Measurements from ENCODE around the gene SIK2. TPM values are rescaled to one million over a fixed set of nuclear protein-coding genes. Genes with fewer than 3 reads are reported as not detected.

Gene SIK2
- total and polyA plus RNA-seq, 9 of the 15 experiments (the other 6 are each of a cell fraction or from before 2014, with no cell fraction given) = 0.74 to 11.6 (median 3.8) TPM

- no peak for DNase-seq (ENCODE audit: extremely low read depth in 1 of 4, low spot score in 3 of 4)
- Histone ChIP-seq H3K79me2 (ENCODE audit: control insufficient read depth, insufficient read depth, low read length) (no peaks in the 10 kb centered on the region), H4K20me1 (replicated peaks; ENCODE audit: control insufficient read depth, insufficient read depth, low read length) (no peaks in the 10 kb centered on the region), H3K9me3 (replicated peaks; ENCODE audit: control insufficient read depth, insufficient read depth, low read depth, low read length) (no peaks in the 10 kb centered on the region), H3K4me3 (no peak overlapping the region), H3K27me3 (ENCODE audit: control insufficient read depth in 2 of 2, insufficient read depth in 2 of 2, low read length in 2 of 2) (no peaks in the 10 kb centered on the region), H2AFZ (ENCODE audit: low read depth, low read length) (no peak overlapping the region), H3K36me3 (ENCODE audit: control insufficient read depth, insufficient read depth, low read length) (no peaks in the 10 kb centered on the region), H3K4me1 (replicated peaks in 1 of 2; ENCODE audit: control insufficient read depth in 2 of 2, insufficient read depth in 2 of 2, low read length in 2 of 2) (no peaks in the 10 kb centered on the region), H3K9me1 (ENCODE audit: control insufficient read depth, insufficient read depth, low read length) (no peaks in the 10 kb centered on the region), H3K4me2 (ENCODE audit: insufficient read depth, low read length) (no peak overlapping the region), H3K9ac (ENCODE audit: insufficient read depth in 1 of 2, low read depth in 2 of 2, low read length in 2 of 2) (no peak overlapping the region), H3K27ac (ENCODE audit: extremely low read depth, low read depth, low read length) (no peak overlapping the region)
- ChIA-PET CTCF (ENCODE audit: low intra/inter-chr PET ratio) (no interaction called here), POLR2A (no interaction called here)
- no peak for FAIRE-seq
- intact Hi-C loops (cut with micrococcal nuclease) = no loop called here
- no TSS peak for BruUV-seq (replicated peaks)
- no peak for ATAC-seq
- 46% methylated on average over 1 of the region's 1 CpG for WGBS (ENCODE audit: insufficient coverage, low coverage, missing lambda C conversion rate)
- in situ Hi-C loops (cut with MboI) = no loop called here
- TF ChIP-seq SETDB1 (IDR thresholded peaks at IDR 0.05; ENCODE audit: low read length) = no peak
- TF ChIP-seq ERF (CRISPR knock-in tag; IDR thresholded peaks at IDR 0.05) = no peak
- no peak for TF ChIP-seq NRF1 (conservative IDR thresholded peaks at IDR 0.05 in 1 of 2, IDR thresholded peaks at IDR 0.05 in 1 of 2)
- no peak for TF ChIP-seq GMEB1 (CRISPR knock-in tag; IDR thresholded peaks at IDR 0.05)
- TF ChIP-seq CBFB (CRISPR knock-in tag; IDR thresholded peaks at IDR 0.05) = no peak
- TF ChIP-seq ZNF277 (CRISPR knock-in tag; IDR thresholded peaks at IDR 0.05; ENCODE audit: borderline replicate concordance) = no peak
- no peak for TF ChIP-seq KLF1 (tag; IDR thresholded peaks at IDR 0.05)
- TF ChIP-seq TEAD2 (tag; IDR thresholded peaks at IDR 0.05) = no peak
- TF ChIP-seq USF1 (CRISPR knock-in tag; IDR thresholded peaks at IDR 0.05) = no peak
- no peak for TF ChIP-seq RUNX1 (IDR thresholded peaks at IDR 0.05; ENCODE audit: low read depth)
- TF ChIP-seq PREB (CRISPR knock-in tag; IDR thresholded peaks at IDR 0.05) = no peak
These were observed 20.9 kb upstream of the SIK2 start for GRCh38 chr11:111581341-111581740.
